IPS-20b (cell line): ENCODE data around the gene RMDN2.
"Not testable (repeated sequence)": the region's sequence is repeated elsewhere in the genome, so short reads cannot be mapped to it uniquely, and the experiment has no call there.

Experiments used
- H3K27ac ChIP-seq: one replicate; pipeline ENCODE4 v1.5.1; 2013; ENCODE audit warnings: low read length
- H3K27me3 ChIP-seq: 2 replicates; pipeline ENCODE4 v1.6.1; 2013; ENCODE audit warnings: mild to moderate bottlenecking, low read length, inconsistent platforms; ENCODE audit not compliant: insufficient read depth
- H3K36me3 ChIP-seq: 2 replicates; pipeline ENCODE4 v1.6.1; 2013; ENCODE audit warnings: low read depth, mild to moderate bottlenecking, inconsistent platforms, low read length, moderate library complexity; ENCODE audit not compliant: insufficient read depth
- H3K4me1 ChIP-seq: 2 replicates; pipeline ENCODE4 v1.6.1; 2013; ENCODE audit warnings: mild to moderate bottlenecking, control low read depth, inconsistent platforms, low read length, moderate library complexity; ENCODE audit not compliant: insufficient read depth
- H3K4me3 ChIP-seq: 2 replicates; pipeline ENCODE4 v1.5.1; 2013; ENCODE audit warnings: mild to moderate bottlenecking, low read length, inconsistent platforms
- H3K9ac ChIP-seq: 2 replicates; pipeline ENCODE4 v1.6.1; 2013; ENCODE audit warnings: low read depth, mild to moderate bottlenecking, inconsistent platforms, low read length, moderate library complexity
- H3K9me3 ChIP-seq: 2 replicates; pipeline ENCODE4 v1.6.1; 2013; ENCODE audit warnings: mild to moderate bottlenecking, low read depth, low read length, inconsistent platforms; ENCODE audit not compliant: insufficient read depth

Gene RMDN2

DNA sequence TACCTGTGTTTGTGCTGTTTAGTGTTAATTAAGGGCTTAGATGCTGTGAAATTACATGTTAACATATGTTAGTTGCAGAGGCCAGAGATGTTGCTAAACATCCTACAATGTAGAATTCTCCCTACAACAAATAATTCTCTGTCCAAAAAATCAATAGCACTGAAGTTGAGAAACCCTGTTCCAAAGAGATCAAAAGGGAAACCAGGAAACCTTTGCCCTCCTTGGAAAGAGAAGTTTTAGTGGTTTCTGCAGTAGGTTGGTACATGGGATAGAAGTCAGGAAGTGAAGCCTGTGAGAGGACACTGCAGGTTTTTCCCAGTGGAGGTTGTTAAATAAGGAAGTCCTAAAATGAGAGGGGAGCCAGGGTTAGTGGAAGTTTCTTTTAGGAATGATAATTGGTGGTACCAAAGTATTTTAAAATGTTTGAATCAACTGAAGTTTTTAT is 6.3 kb upstream of the RMDN2 start:
- Histone ChIP-seq H3K9me3 (no peaks in the 10 kb centered on the region), H3K27me3 (peaks cover 2% of the 10 kb centered on the region; the same call in 1 of the 2 replicates), H3K4me1 (no peaks in the 10 kb centered on the region), H3K9ac (no peak overlapping the region), H3K36me3 (no peaks in the 10 kb centered on the region), H3K27ac (no peak overlapping the region), H3K4me3 (no peak overlapping the region)

DNA sequence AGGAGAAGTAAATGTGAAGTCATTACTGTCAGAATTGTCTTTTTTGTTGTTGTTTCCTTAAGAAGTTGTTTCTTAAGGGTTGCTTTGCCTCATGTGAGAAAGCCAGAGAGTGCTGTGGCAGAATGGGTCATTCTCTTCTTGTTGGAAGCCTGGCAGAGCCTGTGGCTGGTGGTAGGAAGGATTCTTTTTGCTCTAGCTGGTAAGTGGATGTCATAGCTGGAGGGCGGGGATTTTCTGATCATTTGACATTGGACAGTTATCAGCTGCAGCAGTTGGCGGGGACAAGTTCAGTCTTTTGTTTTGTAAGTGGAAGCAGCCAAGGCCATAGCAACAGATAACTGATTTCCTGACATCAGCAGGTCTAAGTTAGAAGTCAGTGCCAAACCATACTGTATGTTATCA is 5.5 kb upstream of the RMDN2 start:
- Histone ChIP-seq H3K27me3 (peaks cover 10% of the 10 kb centered on the region; the same call in 1 of the 2 replicates), H3K9ac (no peak overlapping the region), H3K9me3 (no peaks in the 10 kb centered on the region), H3K4me3 (no peak overlapping the region), H3K36me3 (no peaks in the 10 kb centered on the region), H3K4me1 (no peaks in the 10 kb centered on the region), H3K27ac (no peak overlapping the region)

DNA sequence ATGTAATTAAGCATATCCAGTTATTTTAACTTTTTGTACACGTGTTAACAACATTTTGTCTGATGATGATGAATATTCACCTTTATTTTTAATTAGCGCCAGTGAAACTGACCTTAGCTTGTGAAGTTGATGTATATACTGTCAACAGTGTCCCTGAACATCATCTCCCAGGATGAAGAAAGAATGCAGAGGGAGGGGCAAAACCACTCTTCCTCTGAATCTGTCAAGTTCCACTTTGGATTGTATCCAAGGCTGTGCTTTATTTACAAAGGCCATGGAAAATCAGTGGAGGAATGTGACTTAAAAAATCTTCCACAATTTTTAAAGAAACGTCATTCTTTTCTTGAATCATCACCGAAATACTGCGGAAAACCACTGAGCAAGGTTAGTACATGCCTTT is 4.5 kb upstream of the RMDN2 start:
- H3K9ac ChIP-seq = no peak overlapping the region
- no peak overlapping the region for H3K27ac ChIP-seq
- H3K9me3 ChIP-seq = no peaks in the 10 kb centered on the region
- no peaks in the 10 kb centered on the region for H3K36me3 ChIP-seq
- no peaks in the 10 kb centered on the region for H3K4me1 ChIP-seq
- H3K27me3 ChIP-seq = peaks cover 11% of the 10 kb centered on the region; the same call in 1 of the 2 replicates
- no peak overlapping the region for H3K4me3 ChIP-seq

DNA sequence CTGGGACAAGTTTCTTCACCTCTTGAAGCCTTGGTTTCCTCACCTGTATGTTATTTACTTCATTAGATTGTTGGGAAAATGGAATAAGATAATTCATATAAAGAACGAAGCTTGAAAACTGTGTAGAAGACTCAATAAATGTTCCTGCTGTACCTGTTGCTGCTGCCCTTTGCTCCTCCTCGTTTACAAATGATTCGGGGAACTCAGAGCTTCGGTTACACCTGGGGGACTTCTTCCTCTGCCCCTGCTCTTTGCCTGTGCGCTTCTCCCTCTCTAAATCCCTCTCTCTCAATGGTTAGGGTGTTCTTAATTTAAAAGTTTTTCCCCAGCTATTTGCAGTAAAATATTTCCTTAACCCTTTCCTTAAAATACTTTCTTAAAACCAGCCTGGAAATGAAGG is 3.3 kb upstream of the RMDN2 start:
- Histone ChIP-seq H3K9ac (no peak overlapping the region), H3K27ac (no peak overlapping the region), H3K9me3 (no peaks in the 10 kb centered on the region), H3K4me3 (no peak overlapping the region), H3K27me3 (peaks cover 11% of the 10 kb centered on the region; the same call in 1 of the 2 replicates), H3K36me3 (no peaks in the 10 kb centered on the region), H3K4me1 (no peaks in the 10 kb centered on the region)

DNA sequence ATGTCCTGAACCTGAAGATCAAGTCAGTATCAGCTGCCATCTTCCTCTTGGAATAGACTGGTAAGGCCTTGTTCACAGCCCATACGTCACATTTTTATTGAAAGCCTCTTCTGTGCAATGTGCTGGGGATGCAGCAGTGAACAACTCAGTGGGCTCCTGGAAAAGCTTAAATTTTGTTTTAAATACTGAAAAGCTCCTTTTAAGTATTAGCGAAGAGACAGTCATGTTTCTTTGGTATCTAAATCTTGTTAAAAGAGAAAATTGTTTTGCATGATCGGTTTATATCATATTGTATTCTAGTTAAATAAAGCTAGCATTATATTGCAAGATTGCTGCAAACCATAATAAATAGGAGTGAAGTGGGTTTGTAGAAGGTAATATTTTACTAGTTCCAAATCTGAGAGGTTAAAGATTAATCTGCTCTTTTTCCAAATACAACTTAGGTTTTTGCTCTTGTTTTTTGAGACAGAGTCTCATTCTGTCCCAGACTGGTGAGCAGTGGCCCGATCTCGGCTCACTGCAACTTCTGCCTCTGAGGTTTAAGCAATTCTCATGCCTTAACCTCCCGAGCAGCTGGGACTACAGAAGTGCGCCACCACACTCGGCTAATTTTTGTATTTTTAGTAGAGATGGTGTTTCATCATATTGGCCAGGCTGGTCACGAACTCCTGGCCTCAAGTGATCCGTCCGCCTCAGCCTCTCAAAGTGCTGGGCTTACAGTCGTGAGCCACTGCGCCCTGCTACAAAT is 1.6 kb upstream of the RMDN2 start:
- Histone ChIP-seq H3K36me3 (no peaks in the 10 kb centered on the region), H3K4me1 (no peaks in the 10 kb centered on the region), H3K9ac (no peak overlapping the region), H3K4me3 (no peak overlapping the region), H3K27ac (no peak overlapping the region), H3K9me3 (no peaks in the 10 kb centered on the region), H3K27me3 (peaks cover 11% of the 10 kb centered on the region; the same call in 1 of the 2 replicates)

DNA sequence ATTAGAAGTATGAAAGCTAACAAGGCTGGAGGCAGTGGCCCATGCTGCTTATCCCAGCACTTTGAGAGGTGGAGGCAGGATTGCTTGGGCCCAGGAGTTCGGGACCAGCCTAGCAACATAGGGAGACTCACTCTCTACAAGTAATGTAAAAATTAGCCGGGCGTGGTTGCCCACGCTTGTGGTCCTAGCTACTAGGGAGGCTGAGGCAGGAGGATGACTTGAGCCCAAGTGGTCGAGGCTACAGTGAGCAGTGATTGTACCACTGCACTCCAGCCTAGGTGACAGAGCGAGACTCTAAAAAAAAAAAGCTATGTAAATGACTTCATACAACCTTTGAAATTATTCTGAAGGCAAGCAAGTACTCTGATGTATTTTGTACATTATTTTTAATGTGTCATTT is 1.5 kb downstream of the RMDN2 start:
- no peaks in the 10 kb centered on the region for H3K9me3 ChIP-seq
- H3K27ac ChIP-seq = no peak overlapping the region
- H3K4me1 ChIP-seq = no peaks in the 10 kb centered on the region
- no peak overlapping the region for H3K9ac ChIP-seq
- peaks cover 11% of the 10 kb centered on the region; the same call in 1 of the 2 replicates for H3K27me3 ChIP-seq
- H3K4me3 ChIP-seq = no peak overlapping the region
- H3K36me3 ChIP-seq = no peaks in the 10 kb centered on the region

DNA sequence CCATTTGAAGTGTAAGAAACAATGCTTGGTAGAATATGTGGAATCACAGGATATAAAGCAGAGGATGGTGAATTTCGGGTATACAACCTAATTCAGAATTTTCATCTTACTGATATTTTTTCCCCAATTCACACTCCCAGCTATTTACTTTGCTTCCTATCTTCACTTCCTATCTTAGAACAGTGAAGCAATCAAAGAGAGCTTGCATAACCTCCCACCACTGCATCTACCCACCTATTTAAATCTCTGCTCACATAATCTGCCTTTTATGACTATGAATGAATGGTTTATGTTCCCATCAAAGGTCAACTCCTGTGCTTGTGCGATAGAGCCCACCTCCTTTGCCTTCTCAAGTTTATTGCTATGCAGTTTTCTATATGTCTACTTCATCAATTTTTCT is 3.3 kb downstream of the RMDN2 start:
- Histone ChIP-seq H3K4me3 (no peak overlapping the region), H3K36me3 (no peaks in the 10 kb centered on the region), H3K9ac (no peak overlapping the region), H3K27ac (no peak overlapping the region), H3K27me3 (peaks cover 11% of the 10 kb centered on the region; the same call in 1 of the 2 replicates), H3K9me3 (no peaks in the 10 kb centered on the region), H3K4me1 (no peaks in the 10 kb centered on the region)

DNA sequence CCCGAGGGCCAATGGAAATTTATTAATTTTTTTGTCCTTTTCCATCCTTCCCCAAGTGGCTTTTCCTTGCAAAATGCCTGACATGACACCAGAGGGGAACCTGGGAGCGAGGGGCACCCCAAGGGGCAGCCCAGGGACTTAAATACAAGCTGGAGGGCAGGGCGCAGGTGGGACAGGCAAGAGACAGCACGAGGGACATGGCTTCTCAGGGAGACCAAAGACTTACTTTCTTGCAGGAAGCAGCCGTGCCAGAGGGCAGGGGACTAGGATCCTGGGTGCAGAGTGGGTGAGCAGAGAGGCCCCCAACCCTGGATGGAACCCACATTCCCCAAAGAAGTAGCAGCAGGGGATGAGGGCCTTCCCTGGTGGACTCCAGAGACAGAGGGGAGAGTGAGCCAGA is 5.3 kb downstream of the RMDN2 start:
- not testable (repeated sequence) for H3K4me3 ChIP-seq, H3K4me1 ChIP-seq, H3K27ac ChIP-seq, H3K9ac ChIP-seq, H3K27me3 ChIP-seq, H3K9me3 ChIP-seq, H3K36me3 ChIP-seq

DNA sequence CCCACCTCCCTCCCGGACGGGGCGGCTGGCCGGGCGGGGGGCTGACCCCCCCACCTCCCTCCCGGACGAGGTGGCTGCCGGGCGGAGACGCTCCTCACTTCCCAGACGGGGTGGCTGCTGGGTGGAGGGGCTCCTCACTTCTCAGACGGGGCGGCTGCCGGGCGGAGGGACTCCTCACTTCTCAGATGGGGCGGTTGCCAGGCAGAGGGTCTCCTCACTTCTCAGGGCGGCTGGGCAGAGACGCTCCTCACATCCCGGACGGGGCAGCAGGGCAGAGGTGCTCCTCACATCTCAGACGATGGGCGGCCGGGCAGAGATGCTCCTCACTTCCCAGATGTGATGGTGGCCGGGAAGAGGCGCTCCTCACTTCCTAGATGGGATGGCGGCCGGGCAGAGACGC is 7.8 kb downstream of the RMDN2 start:
- not testable (repeated sequence) for H3K27ac ChIP-seq

DNA sequence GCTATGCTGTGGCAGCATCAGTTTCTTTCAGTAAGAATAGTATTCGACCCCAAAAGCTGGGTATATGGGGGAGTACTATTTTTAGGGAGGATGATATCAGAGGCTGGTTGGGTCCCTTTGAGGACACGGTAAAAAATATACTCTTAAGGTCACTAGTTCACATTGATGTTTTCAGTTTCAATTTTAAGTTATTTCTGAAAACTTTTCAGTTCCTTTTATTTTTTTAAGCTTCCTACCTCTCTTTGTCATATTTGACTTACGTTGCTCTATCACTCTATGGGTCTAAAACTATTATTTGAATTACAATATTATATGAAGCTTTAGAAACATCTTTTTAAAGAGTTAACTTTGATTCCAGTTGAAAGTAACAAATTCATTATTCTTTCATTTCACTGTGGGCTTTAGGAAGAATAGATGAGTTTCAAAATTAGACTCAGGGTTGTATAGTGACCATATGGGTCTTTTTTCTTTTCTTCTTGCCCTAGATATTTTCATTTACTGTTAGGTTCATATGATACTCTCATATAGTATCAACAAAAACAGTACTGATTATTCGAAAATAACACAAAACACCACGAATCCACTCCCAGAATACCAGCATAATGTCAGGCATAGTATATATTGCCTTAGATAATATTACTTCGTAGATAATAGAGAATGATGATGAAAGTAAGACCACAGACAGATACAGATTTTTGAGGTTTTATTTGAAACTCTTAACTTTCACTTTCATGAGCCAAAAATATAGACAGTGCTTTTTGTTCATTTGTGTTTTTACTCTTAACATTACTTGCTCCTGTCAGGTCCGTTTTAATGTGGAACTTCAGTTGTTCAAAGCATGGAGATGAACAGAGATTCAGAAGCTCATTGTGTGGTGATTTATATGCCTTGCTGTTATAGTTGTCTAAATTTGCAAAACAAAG is 9.8 kb downstream of the RMDN2 start:
- H3K36me3 ChIP-seq = no peaks in the 10 kb centered on the region
- no peaks in the 10 kb centered on the region for H3K27me3 ChIP-seq
- no peak overlapping the region for H3K27ac ChIP-seq
- H3K4me1 ChIP-seq = no peaks in the 10 kb centered on the region
- H3K9ac ChIP-seq = no peak overlapping the region
- no peak overlapping the region for H3K4me3 ChIP-seq
- H3K9me3 ChIP-seq = no peaks in the 10 kb centered on the region; the same call in 1 of the 2 replicates

More for the DNA sequence above, 7.8 kb downstream of the RMDN2 start:
- not testable (repeated sequence) for H3K9me3 ChIP-seq, H3K4me3 ChIP-seq, H3K4me1 ChIP-seq, H3K36me3 ChIP-seq, H3K27me3 ChIP-seq, H3K9ac ChIP-seq

DNA sequence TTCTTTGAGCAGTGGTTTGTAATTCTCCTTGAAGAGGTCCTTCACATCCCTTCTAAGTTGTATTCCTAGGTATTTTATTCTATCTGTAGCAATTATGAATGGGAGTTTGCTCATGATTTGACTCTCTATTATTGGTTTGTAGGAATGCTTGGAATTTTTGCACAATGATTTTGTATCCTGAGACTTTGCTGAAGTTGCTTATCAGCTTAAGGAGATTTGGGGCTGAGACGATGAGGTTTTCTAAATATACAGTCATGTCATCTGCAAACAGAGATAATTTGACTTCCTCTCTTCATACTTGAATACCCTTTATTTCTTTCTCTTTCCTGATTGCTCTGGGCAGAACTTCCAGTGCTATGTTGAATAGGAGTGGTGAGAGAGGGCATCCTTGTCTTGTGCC is 12.5 kb downstream of the RMDN2 start:
- not testable (repeated sequence) for H3K4me1 ChIP-seq, H3K9ac ChIP-seq, H3K36me3 ChIP-seq, H3K9me3 ChIP-seq, H3K4me3 ChIP-seq, H3K27me3 ChIP-seq, H3K27ac ChIP-seq

DNA sequence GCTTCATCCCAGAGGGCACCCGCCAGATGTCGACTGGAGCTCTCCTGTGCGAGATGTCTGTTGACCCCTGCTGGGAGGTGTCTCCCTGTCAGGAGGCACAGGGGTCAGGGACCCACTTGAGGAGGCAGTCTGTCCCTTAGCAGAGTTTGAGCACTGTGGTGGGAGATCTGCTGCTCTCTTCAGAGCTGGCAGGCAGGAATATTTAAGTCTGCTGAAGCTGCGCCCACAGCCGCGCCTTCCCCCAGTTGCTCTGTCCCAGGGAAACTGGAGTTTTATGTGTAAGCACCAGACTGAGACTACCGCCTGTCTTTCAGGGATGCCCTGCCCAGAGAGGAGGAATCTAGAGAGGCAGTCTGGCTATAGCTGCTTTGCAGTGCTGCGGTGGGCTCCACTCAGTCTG is 16.2 kb downstream of the RMDN2 start:
- H3K27ac ChIP-seq, H3K4me1 ChIP-seq, H3K36me3 ChIP-seq, H3K4me3 ChIP-seq, H3K27me3 ChIP-seq, H3K9ac ChIP-seq, H3K9me3 ChIP-seq: not testable (repeated sequence)
